GM19035 (cell line): ENCODE data around the gene CHRDL2.
"Not testable (repeated sequence)": the region's sequence is repeated elsewhere in the genome, so short reads cannot be mapped to it uniquely, and the experiment has no call there.

ENCODE experiments used
- ATAC-seq: cut with Tn5 transposase; IDR thresholded peaks from one replicate; pipeline ENCODE4 v1.9.1; 2021; ENCODE audit not compliant: unreplicated experiment

CHRDL2 gene

GRCh38 chr11:74671520-74672196 is 59.6 kb downstream of the CHRDL2 start:
- ATAC-seq, result no peak

GRCh38 chr11:74670171-74670570 is 61.1 kb downstream of the CHRDL2 start:
- no peak for ATAC-seq

GRCh38 chr11:74669211-74670160 is 61.7 kb downstream of the CHRDL2 start:
- ATAC-seq, result no peak

GRCh38 chr11:74663315-74663714 is 67.9 kb downstream of the CHRDL2 start:
- no peak for ATAC-seq

GRCh38 chr11:74662487-74663103 is 68.6 kb downstream of the CHRDL2 start:
- no peak for ATAC-seq

- not testable (repeated sequence) for ATAC-seq
These were observed 72.1 kb downstream of the CHRDL2 start for GRCh38 chr11:74659124-74659523.

- ATAC-seq, result no peak
These were observed 76.2 kb downstream of the CHRDL2 start for GRCh38 chr11:74654976-74655375.

- no peak for ATAC-seq
These were observed 80.7 kb downstream of the CHRDL2 start for GRCh38 chr11:74650498-74650897.

GRCh38 chr11:74648894-74649293 is 82.3 kb downstream of the CHRDL2 start:
- no peak for ATAC-seq

- ATAC-seq, result no peak
These were observed 83.4 kb downstream of the CHRDL2 start for GRCh38 chr11:74647831-74648230.

GRCh38 chr11:74647404-74647803 is 83.8 kb downstream of the CHRDL2 start:
- no peak for ATAC-seq

- no peak for ATAC-seq
These were observed 84.3 kb downstream of the CHRDL2 start for GRCh38 chr11:74646954-74647353.
